8988T (cell line): Measurements from ENCODE around the gene FUT8.

Experiments used
- DNase-seq: peaks from one replicate; pipeline ENCODE4 v3.0.0; 2011

Gene FUT8

DNA sequence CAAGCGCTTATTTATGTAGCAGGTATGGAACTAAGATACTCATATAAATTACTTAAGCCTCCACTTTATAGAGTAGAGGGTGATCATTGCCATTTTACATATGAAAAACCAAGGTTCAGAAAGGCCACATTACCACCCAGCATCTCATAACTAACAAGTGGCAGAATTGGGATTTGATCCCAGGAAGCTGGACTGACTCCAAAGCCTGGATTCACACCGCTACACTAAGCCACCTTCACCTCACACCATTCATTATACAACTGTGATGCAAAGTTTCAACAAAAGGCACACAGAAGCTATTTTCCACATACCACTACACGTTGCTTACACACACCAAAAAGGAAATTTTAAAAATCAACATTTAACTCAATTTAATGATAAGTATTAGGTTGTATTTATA is 370.6 kb downstream of the FUT8 start:
- no peak for DNase-seq

DNA sequence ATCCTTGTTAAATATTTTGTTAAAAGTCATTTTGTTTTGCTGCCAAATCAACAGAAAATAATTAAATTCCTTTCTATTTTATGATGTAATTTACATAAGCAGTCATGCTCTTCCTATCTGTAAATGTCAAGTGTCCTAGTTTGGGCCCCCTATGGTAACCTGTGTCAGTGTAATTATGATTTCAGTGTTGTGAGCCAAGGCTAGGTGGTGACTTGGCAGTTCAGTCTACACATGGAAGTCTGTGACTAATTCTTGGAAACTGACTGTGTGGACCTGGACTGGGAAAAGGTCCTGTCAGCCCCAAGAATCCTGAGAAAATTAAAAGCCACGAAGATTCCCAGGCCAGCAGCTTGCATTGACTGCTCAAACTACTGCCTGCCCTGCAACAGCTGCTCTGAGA is 371.0 kb downstream of the FUT8 start:
- DNase-seq = no peak

DNA sequence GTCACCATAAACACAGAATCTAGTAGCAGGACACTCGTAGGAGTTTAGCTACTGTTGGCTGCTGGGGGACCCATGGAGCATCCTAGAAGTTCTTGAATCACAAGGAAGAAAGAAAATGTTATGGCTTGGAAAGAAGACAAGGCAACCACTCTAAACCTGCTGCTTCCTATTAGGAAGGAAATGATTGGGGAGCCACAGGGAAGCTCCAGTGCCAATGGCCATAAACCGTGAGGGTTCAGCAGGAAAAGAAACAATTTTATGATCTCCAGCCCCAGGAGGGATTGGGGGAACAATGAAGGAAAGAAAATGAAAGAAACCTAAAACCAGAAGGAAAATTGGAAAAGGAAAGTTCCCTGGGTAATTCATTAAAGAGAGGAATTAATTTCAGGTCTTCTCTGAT is 372.0 kb downstream of the FUT8 start:
- no peak for DNase-seq

DNA sequence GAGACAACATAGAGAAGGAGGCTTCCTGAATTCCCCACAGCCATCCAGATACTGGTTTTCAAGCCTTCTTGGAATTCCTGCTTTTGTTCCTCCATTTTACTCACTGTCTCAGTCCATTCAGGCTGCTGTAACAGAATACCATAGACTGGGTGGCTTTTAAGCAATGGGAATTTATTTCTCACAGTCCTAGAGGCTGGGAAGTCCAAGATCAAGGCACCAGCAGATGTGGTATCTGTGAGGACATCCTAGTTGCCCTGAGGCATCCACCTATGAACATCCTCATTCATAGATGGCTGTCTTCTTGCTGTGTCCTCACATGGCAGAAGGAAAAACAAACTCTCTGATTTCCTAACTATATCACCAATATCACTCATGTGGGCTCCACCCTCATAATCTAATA is 374.9 kb downstream of the FUT8 start:
- no peak for DNase-seq

DNA sequence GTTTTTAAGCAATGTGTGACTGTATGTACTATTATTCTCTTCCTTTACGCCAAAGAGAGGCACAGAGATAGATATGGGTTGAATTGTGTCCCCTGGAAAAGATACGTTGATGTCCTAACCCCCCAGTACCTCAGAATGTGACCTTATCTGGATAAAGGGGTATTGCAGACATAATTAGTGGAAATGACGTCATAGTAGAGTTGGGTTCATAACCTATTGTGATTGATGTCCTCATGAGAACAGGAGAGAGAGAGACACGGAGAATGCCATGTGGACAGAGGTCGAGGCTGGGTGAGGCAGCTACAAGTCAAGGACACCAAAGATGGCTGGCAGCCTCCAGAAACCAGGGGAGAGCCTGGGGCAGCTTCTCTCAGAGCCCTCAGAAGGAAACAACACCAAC is 376.3 kb downstream of the FUT8 start:
- DNase-seq = no peak

DNA sequence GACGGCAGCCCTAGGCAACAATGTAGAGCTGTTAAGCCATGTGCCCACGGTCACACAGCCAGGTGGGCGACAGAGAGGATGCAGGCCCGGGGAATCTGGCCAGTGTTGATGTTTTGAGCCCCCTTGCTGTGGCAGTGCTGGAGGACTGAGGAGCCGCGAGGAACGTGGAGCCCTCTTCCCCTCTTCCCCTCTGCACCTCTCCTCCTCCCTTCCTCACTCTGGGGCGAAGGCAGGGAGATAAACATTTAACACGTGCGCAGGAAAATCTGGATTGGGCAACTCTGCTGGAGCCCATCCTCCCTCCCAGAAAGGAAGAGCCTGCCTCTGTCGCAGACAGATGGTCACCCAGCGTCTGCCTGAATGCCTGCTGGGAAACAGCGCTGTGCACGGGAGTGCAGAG is 376.8 kb downstream of the FUT8 start:
- no peak for DNase-seq

DNA sequence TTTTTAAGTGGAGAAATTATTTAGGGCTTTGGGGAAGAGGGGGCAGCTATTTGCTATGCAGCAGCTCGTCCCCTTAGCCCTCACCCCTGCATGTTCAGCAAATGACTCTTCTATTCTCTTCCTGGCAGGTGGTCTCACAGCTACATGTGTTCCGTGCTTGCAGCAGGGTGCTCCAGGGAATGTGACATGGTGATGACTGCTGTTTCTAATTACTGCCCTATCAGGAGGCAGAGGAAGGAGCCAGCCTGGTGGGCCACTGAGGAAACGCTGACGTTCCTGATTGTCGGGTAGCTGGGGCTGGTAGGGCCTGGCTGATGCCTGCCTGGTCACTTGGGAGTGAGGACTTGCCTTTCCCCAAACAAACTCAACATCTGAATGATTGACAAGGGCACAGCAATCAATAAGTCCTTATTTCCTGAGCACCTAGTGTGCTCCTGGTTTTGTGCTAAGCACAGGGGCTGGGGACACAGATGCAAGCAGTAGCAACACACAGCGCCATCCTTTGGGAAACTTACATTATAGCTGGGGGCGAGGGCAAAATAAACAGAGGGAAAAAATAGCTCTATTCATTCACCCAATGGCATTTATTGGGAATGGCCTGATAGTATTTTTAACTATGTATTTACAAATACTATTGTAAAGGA is 377.8 kb downstream of the FUT8 start:
- no peak for DNase-seq

DNA sequence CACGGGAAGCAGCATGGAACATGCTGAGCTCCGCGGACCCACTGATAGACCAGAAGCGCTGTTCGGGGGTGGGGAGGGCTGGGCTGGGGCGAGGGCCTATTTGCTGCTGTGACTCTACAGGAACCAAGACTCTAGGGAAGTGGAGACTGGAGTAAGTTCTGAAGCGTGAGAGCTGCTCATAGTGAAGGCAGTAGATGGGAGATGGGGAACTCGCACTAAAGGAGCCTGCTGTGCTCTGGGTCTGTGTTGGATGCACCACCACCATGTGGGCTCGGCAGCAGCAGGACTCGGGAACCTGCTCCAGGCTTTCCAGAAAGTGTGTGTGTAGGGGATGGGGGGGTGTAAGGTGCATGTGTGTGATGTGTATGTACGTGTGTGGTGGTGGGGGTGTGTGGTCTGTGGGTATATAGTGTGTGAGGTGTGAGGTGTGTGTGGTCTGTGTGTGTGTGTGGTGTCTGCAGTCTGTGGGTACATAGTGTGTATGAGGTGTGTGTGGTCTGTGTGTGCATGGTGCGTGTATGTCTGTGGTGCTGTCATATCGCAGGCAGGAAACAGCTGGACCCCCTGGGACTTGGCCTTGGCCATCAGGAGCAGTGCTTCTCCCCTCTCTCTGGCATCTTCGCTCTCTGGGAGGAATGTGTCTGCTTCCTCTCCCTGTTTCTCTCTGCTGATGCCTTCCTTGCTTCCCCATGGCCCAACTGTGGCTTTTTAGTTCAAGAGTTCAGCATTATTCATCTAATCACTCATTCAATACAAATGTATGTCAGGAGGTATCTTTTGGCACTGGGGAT is 378.9 kb downstream of the FUT8 start:
- no peak for DNase-seq

DNA sequence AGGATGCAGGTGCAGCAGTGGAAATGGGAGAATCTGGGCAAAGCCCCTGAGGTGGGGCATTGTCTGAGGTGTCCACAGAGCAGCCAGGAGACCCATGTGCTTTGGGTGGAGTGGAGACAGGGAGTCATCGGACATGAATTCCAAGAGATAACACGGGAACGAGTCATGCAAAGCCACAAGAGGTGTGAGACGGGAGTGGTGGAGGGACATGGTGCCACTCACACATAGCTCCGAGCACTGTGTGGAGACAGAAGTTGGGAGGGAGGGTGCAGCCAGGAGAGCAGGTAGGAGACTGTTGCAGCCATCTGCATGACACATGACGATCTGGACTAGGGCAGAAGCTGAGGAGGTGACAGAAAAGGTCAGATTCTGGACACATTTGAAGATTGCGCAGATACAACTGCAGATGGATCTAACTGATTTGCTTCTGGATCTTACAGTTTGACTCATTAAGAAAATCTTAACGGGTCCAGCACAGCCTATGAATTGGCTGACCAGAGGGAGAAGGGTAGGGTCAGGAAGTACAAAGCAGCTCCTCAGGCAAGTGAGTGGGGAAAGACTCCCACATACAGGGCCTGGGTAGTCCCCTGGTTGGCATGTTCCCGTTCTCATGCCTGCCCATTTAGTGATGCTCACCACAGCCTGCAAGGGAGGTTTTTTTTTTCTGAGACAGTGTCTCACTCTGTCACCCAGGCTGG is 379.8 kb downstream of the FUT8 start:
- peak; percentile 34 for DNase-seq
